Lower leg skin (tissue), 4 donors: ENCODE data around the gene TYW1. TPM values are rescaled to one million over a fixed set of nuclear protein-coding genes. Genes with fewer than 3 reads are reported as not detected.
"Not testable (repeated sequence)": the region's sequence is repeated elsewhere in the genome, so short reads cannot be mapped to it uniquely, and the experiment has no call there.

ENCODE experiments used
- DNase-seq, 2 donors: peaks; one replicate each; pipeline ENCODE4 v3.0.0-alpha.2; 2019; ENCODE audit warnings: low spot score in 2 of 2
- H3K4me3 ChIP-seq: fragments of 200-600 bp; sonication (generic); 2 replicates; pipeline ENCODE4 v1.5.1; 2017; ENCODE audit warnings: mild to moderate bottlenecking, low read depth; ENCODE audit not compliant: poor library complexity, severe bottlenecking
- POLR2A ChIP-seq, 2 donors: fragments of 450-650 bp; IDR thresholded peaks; one replicate each; pipeline ENCODE4 v1.6.1; 2016 to 2017; ENCODE audit warnings: antibody characterized with exemption in 2 of 2, mild to moderate bottlenecking in 1 of 2, moderate library complexity in 1 of 2
- WGBS, 2 donors: methylation state at CpG; one replicate each; pipeline ENCODE4 v1.1.5; 2018; 5-methylcytosine and 5-hydroxymethylcytosine counted together
- intact Hi-C: fragments of 100-400 bp; cut with DNase I; formaldehyde crosslinking; loops from one replicate; pipeline ENCODE4 v1.15.0; 2023; ENCODE audit warnings: low total_unique reads
- total RNA-seq, 4 donors: library from RNA; depleted of rRNA; stranded (reverse); fragments of >200 nt; gene quantifications; one replicate each; pipeline ENCODE4 v1.1.0, GENCODE V29; 2016
- TF ChIP-seq, protein P1 (sequence below), 3 donors: fragments of 450-650 bp; IDR thresholded peaks; one replicate each; pipeline ENCODE4 v1.5.1; 2016; ENCODE audit warnings: antibody characterized with exemption in 3 of 3, mild to moderate bottlenecking in 3 of 3, moderate library complexity in 2 of 3

Gene TYW1
- total RNA-seq, 4 donors from 2014 or later = 11.2 to 29.0 (median 17.3) TPM

DNA sequence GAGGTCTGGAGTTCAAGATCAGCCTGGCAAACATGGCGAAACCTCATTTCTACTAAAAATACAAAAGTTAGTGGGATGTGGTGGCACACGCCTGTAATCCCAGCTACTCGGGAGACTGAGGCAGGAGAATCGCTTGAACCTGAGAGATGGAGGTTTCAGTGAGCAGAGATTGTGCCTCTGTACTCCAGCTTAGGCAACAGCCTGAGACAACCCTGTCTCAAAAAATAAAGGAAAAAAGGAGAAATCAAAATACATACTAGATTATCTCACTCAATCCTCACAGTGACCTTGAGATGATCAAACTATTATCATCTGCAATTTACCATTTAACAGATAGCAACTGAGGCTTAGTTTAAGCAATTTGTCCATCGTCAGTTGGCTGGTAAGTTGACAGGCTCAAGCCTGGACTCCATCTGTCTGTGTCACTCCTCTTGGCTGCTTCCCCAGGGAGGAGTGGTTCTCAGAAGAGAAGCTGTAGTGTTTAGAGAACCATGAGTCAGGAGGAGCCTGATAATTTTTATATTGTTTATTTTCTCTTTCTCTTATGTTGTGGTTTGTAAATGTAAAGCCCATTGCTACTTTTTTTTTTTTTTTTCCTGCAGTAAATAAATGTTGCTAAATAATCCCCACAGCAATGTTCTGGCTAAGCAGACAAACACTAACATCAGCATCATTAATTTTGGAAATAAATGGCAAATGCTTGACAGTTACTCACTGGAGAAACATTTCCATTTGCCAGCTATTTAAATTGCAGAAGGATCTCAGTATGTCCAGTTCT lies 46.3 kb downstream of the TYW1 start:
- peak; percentile 63 to 86 for DNase-seq
- intact Hi-C loops, H3K4me3 ChIP-seq: not testable (repeated sequence)
- 69 to 80% methylated on average over 5 of the region's 5 CpGs for WGBS, 2 donors

DNA sequence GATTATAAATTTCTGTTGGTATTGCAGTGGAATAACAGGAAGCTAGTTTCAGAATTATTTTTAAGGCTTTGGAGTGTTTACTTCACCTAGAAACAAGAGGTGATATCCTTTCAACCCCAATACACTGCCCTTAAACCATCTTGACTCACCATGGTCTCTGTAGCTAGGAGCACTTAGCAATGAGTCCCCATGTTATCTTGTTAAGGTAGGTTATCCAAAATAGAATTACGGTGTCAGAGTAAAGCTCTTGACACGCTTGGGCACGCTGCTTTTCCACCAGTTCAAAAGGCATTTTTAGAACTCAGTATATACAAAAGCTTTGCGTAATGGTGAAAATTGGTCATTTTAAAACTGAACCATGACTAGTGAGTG lies 46.9 kb downstream of the TYW1 start:
- DNase-seq, H3K4me3 ChIP-seq, intact Hi-C loops: not testable (repeated sequence)
- 72 to 73% methylated on average over 4 of the region's 4 CpGs for WGBS, 2 donors

DNA sequence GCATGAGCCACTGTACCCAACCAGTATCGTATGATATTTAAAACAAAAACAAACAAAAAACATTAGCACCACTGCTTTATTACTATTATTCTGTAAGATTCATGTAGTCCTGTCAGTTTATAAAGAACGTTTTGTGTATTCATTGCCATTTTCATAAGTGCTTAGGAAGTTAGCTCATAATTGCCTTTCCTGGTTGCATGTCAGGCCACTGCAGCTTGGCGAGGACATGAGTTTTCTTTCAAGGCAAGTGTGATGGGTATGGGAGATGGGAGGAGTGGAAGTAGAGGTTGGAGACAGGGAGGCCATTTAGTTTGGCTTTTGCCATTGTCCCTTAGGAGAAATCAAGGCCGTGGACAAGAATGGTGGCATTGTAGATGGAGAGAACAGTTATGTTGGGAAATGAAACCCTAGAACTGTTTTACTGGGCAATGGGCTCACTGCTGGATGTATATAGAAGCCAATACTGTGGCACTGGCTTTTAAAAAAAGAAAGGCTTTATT lies 48.9 kb downstream of the TYW1 start:
- WGBS, 2 donors = 85 to 89% methylated on average over 4 of the region's 4 CpGs
- no peak for DNase-seq
- intact Hi-C loops = no loop called here
- no peak for TF ChIP-seq POLR2A (IDR thresholded peaks at IDR 0.05)
- TF ChIP-seq, protein P1, sequence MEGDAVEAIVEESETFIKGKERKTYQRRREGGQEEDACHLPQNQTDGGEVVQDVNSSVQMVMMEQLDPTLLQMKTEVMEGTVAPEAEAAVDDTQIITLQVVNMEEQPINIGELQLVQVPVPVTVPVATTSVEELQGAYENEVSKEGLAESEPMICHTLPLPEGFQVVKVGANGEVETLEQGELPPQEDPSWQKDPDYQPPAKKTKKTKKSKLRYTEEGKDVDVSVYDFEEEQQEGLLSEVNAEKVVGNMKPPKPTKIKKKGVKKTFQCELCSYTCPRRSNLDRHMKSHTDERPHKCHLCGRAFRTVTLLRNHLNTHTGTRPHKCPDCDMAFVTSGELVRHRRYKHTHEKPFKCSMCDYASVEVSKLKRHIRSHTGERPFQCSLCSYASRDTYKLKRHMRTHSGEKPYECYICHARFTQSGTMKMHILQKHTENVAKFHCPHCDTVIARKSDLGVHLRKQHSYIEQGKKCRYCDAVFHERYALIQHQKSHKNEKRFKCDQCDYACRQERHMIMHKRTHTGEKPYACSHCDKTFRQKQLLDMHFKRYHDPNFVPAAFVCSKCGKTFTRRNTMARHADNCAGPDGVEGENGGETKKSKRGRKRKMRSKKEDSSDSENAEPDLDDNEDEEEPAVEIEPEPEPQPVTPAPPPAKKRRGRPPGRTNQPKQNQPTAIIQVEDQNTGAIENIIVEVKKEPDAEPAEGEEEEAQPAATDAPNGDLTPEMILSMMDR (IDR thresholded peaks at IDR 0.05) = no peak
- no peak overlapping the region for H3K4me3 ChIP-seq

DNA sequence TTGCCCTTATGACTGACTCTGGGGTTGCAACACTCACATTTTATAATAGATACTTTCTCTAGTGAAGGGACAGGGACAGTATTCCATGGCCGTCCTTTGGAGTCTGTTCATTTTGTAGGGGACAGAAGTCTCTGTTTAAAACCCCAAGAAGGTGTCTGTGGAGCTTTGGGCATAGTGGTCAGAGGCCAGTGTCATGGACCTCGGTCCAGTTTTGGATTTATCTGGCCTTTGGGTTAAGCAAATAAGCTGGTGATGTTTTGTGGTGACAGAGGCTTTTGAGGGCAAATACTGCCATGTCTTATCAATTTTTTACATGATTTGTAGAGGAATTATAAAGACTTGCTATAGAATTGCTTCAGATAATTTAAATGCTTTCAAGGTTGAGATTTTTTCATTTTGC lies 50.2 kb downstream of the TYW1 start:
- WGBS, 2 donors = 91 to 96% methylated on average over 2 of the region's 2 CpGs
- intact Hi-C loops, DNase-seq, H3K4me3 ChIP-seq: not testable (repeated sequence)

DNA sequence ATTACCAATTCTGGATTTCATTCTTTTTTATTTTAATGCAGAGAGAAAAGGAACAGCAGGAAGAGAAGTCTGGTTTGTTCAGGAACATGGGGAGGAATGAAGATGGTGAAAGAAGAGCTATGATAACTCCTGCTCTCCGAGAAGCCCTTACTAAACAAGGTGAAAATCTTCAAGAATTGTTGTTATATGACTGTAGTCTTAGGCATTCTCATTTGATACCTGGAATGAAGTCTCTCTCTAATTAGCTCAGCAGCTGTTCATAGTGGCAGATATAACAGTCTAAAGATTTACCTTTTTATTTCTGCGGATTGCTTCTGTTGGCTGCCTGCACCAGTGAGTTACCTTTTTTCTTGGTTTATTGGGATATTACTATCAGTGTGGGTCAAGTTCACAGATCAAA lies 53.3 kb downstream of the TYW1 start:
- whole genome bisulfite sequencing, 2 donors = 97 to 100% methylated on average over 2 of the region's 2 CpGs
- intact Hi-C loops, DNase-seq, H3K4me3 ChIP-seq: not testable (repeated sequence)

DNA sequence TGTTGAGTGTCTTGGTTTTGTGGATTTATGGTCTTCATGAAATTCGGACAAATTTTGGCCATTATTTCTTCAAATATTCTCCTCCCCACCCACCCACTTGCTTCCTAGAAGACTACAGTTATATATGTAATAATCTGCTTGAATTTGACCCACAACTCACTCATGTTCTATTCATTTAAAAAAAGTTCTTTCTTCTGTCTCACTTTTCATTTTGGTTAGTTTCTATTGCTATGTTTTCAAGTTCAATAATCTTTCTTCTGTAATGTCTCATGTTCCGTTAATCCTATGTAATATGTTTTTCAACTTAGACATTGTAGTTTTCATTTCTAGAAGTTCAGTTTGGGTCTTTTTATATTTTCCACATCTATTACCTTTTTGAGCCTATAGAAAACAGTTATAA lies 55.5 kb downstream of the TYW1 start:
- 91 to 94% methylated on average over 2 of the region's 2 CpGs for WGBS, 2 donors
- DNase-seq, intact Hi-C loops, H3K4me3 ChIP-seq: not testable (repeated sequence)

DNA sequence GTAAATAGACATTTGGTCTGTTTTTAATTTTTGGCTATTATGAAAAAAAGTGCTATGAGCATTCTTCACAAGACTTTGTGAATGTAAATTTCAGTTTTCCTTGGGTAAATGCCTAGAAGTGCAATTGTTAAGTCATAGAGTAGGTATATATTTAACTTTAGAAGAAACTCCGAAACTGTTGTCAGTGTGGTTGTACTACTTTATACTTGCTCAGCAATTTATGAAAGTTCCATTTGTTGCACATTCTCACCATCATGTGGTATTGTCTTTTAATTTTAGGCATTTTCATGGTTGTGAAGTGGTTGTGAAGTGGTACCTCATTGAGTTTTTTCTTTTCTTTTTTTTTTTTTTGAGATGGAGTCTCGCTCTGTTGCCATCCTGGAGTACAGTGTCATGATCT lies 60.0 kb downstream of the TYW1 start:
- no peak overlapping the region for H3K4me3 ChIP-seq
- intact Hi-C loops = no loop called here
- no peak for TF ChIP-seq POLR2A (IDR thresholded peaks at IDR 0.05)
- WGBS, 2 donors = 91 to 99% methylated on average over 2 of the region's 2 CpGs
- no peak for DNase-seq

DNA sequence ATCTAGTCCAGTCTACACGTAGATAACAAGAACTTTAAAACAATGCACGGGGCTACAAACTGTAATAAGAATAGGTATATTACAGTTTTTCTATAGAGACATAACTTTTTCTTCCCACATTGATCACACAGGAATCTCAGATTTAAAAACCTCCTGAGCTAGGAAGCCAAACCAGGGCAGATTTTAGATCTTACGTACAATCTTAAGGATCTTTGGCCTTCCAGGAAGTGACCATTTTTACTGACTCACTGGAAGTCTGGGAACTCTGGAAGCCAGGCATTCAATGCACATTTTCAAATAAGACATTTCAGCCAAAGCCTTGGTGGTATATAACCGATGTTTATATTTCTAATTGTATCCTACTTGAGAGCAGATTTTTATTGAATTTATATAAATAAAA lies 64.7 kb downstream of the TYW1 start:
- intact Hi-C loops, H3K4me3 ChIP-seq, DNase-seq: not testable (repeated sequence)
- 96 to 98% methylated on average over 4 of the region's 4 CpGs for WGBS, 2 donors

DNA sequence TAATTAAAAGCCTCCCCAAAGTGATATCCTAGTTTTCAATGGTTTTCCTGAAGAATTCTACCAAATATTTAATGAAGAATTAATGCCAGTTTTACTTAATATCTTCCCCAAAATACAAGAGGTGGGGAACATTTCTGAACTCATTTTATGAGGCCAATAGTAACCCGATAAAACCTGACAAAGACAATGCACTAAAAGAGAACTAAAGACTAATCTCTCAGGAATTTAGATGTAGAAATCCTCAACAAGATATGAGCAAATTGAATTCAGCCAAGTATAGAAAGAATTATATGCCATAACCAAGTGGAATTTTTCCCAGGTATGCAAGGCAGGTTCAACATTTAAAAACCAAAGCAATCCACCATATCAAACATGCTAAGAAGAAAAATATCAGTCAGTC lies 66.2 kb downstream of the TYW1 start:
- H3K4me3 ChIP-seq, DNase-seq, intact Hi-C loops: not testable (repeated sequence)
- 80 to 90% methylated on average over 1 of the region's 1 CpG for WGBS, 2 donors

DNA sequence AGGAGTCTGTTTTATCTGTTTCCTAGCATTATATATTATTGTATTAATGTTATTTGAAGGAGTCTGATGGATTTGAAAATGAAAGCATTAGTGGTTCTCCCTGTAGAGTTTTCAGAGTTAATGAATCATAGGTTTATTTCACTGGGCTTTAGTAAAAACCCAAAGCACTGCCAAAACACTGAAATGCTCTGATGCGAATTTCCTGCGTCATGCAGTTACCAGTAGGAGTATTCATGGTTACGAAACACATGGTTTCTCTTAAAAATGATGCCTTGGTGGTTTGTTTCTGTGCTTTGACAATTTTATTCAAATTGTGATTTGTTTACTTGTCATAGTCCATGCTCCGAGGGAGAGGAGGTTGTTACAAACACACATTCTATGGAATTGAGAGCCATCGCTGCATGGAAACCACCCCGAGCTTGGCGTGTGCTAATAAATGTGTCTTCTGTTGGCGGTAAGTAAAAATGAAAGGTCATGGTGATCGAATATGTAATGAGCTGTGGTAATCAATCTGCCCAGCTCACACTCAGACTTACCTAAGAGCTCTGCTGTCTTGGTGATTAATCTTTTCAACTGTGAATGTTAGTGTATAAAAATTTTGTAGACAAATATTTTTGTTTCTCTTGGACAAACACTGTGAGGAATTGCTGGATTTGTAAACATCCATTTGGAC lies 70.5 kb downstream of the TYW1 start:
- 88 to 89% methylated on average over 9 of the region's 9 CpGs for WGBS, 2 donors
- DNase-seq, H3K4me3 ChIP-seq, intact Hi-C loops: not testable (repeated sequence)

DNA sequence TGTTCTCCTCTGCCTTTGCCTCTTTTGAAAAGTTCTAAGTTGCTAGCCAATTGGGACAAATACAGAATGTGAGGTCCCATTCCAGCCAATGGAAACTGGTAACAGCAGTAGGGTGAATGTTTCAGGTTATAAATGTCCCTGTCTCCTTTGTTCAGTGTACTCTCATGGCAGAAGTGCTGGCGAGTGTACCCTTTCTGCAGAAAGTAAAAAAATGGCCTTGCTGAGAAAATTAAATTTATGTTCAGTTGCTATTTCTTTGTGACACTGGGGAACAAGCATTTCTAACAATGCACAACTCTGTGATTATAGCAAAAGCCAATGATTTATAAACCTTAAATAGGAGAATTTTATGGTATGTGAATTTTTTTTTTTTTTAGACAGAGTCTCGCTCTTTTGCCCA lies 79.5 kb downstream of the TYW1 start:
- intact Hi-C loops, H3K4me3 ChIP-seq, DNase-seq: not testable (repeated sequence)
- 92 to 96% methylated on average over 2 of the region's 2 CpGs for WGBS, 2 donors

DNA sequence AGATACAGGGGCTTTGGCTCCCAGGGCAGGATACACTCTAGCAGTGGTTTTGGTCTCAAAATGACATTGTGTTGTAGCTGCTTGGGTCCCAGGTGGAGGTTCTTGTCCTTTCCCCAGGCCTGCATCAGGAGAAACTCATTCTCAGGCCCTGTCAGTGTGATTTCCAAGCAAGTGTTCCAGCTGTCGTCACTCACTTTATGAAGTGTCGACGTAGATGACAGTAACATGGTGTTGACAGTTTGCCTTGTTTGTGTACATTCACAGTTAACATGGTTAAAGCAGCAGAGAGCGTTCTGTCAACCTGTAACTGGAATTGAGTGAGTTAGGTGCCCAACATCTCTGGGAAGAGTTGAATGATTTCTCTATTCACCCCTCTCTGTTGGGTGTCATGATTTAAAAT lies 86.2 kb downstream of the TYW1 start:
- intact Hi-C loops, H3K4me3 ChIP-seq, DNase-seq: not testable (repeated sequence)
- 97 to 99% methylated on average over 4 of the region's 4 CpGs for WGBS, 2 donors

DNA sequence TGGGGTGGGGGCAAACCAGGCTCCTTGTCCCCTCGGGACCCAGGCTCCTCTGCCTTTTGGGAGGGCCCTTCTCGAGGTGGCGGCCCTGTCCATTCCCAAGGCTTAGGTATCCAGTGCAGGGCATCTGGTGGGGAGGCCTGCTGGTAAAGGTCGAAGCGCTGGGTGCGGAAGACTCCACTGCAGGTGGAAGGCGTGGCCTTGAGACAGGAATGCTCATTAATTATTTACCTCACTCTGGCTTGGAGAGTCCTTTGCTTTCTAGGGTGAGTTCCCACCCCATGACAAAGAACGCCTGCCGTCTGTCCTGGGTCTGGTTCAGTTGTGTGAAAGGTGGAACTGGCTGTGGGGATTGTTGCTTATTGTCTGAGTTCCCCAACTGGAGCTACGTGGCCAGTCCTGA lies 92.6 kb downstream of the TYW1 start:
- H3K4me3 ChIP-seq, DNase-seq, intact Hi-C loops: not testable (repeated sequence)
- WGBS, 2 donors = 93 to 95% methylated on average over 10 of the region's 10 CpGs

DNA sequence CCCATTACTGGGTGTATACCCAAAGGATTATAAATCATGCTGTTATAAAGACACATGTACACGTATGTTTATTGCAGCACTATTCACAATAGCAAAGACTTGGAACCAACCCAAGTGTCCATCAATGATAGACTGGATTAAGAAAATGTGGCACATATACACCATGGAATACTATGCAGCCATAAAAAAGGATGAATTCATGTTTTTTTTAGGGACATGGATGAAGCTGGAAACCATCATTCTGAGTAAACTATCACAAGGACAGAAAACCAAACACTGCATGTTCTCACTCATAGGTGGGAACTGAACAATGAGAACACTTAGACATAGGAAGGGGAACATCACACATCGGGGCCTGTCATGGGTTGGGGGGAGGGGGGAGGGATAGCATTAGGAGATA lies 94.4 kb downstream of the TYW1 start:
- 97% methylated on average over 2 of the region's 2 CpGs for WGBS, 2 donors
- not testable (repeated sequence) for DNase-seq

More for the DNA sequence above, 94.4 kb downstream of the TYW1 start:
- intact Hi-C loops, H3K4me3 ChIP-seq: not testable (repeated sequence)
